HG03439 (cell line): Measurements from ENCODE around the gene KCNQ1.

Experiments used
- ATAC-seq: cut with Tn5 transposase; IDR thresholded peaks from one replicate; pipeline ENCODE4 v1.9.1; 2021; ENCODE audit warnings: mild to moderate bottlenecking, moderate library complexity; ENCODE audit not compliant: unreplicated experiment

KCNQ1 gene

DNA sequence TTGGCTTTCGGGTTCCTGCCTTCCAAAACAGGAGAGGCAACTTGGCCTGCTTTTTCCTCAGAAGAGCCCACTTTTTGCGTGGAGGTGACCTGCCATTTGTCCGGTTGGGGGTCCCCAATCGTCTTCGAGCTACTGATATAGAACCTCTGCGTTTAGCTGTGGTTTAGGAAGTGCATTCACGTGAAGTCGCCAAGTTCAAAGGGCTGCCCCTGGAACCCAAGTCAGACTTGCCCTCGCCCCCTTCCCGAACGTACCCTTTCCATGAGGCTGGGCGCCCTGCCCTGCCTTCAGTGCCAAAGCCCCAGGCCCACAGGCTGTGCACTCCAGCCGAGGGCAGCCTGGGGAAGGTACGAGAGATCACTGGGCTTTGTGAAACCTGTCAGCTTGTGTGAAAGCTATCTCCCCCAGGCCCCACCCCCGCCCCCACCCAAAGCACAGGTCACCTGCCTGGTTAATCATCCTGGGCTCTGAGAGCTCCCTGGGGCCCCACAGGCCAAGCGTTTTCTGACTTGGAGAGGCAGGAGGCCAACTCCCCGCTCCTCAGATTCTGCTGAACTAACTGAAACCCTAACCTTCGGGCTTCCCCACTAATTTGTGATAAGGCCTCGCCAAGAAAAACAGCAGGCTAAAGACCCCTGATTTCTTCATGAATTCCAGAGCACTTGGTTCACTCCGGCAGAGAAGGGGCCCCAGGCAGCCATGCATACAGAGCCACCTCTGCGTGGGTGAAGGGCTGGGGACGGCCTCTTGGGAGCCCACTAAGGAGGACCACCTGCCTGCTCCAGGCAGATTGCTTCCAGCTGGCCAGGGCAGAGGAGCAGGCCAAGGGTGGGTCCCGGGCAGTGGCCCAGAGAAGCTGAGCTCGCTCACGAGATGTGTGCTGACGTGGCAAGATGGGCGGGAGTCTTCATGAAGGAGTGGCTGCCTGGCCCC, 280.8 kb downstream of the KCNQ1 start:
- ATAC-seq, result no peak

DNA sequence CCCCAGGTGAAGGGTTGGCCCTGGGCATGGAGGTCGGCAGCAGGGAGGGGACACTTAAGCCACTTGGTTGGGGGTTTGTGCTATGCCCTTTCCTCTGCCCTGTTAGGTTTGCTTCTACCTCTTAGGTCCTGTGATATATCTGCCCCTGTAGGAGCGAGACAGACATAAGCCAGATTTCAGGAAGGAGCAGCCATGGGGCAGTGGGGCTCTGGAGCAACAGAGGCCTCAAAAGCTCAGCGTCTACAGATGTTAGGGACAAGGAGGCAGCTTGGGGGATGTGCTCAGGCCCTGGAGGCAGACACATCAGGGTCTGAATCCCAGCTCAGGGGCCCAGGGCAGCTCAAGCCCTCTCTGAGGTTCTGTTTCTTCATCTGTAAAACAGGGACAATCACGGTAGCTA, 282.2 kb downstream of the KCNQ1 start:
- no peak for ATAC-seq

DNA sequence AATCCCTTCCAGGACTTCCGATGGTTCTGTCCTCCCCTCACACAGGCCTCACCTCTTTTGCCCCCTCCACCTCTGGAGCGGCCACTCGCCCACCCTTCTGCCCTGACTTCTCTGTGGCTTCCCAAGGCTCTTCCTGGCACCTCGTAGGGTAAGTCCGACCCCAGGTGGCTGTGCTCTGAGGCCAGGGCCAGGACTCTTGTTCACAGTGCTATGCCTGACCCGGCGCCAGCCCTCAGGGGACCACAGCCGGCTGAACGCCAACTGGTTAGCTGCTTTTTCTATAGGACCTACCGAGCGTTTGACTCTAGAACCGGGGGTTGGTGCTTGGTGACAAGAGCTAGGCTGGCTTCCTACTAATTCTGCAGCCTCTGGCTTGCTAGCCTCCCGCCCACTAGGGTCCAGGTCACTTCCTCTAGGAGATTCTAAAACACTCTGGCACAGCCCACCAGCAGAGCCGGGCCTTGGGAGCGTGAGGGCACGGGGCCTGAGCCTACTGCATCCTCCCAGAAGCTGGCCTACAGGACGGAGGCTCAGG, 283.4 kb downstream of the KCNQ1 start:
- ATAC-seq, result no peak

DNA sequence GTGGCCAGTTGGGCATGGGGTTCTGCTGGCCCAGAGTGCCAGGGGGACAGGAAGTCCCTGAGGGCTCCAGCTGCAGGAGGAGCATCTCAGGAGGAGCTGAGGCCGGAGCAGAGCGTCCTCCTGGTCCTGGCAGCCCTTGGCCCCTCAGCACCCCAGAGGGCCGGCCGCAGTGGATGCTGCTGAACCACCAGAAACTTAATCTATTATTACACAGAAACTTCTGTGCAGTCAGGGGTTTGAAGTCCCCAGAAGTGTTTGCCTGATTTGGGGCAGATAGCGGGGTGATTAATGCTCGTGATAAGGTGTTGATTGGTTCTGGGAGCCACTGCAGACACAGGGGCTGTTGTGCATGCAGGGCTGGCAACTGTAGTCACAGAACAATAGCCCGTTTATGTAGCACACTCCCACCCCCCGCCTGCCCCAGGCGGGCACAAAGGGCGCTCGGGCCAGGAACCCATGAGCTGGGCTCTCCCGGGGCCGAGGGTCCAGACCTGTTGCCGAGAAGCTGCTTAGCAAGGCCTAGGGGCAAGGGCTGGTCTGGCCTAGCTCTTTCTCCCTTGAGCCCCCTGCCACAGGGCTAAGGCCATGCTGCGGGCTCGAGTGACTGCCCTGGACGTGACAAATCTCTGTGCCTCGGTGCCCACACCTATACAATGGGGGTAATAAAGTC, 284.0 kb downstream of the KCNQ1 start:
- ATAC-seq, result no peak

DNA sequence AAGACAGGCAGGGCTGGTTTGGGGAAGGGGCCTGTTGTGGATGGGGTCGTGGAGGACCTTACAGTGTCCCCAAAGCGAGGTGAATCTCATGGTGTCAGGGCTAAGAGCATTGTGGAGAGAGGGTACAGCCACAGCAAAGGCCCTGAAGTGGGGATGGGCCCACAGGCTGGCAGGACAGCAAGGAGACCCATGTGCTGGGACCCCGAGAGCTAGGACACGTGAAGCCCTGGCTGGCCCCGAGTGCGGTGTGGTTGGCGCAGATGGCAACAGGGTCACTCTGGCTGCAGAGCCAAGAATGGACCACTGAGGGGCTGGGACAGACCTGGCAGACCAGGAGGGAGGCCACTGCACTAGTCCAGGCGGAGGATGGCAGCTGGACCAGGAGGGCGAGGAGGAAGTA, 285.0 kb downstream of the KCNQ1 start:
- ATAC-seq, result no peak

DNA sequence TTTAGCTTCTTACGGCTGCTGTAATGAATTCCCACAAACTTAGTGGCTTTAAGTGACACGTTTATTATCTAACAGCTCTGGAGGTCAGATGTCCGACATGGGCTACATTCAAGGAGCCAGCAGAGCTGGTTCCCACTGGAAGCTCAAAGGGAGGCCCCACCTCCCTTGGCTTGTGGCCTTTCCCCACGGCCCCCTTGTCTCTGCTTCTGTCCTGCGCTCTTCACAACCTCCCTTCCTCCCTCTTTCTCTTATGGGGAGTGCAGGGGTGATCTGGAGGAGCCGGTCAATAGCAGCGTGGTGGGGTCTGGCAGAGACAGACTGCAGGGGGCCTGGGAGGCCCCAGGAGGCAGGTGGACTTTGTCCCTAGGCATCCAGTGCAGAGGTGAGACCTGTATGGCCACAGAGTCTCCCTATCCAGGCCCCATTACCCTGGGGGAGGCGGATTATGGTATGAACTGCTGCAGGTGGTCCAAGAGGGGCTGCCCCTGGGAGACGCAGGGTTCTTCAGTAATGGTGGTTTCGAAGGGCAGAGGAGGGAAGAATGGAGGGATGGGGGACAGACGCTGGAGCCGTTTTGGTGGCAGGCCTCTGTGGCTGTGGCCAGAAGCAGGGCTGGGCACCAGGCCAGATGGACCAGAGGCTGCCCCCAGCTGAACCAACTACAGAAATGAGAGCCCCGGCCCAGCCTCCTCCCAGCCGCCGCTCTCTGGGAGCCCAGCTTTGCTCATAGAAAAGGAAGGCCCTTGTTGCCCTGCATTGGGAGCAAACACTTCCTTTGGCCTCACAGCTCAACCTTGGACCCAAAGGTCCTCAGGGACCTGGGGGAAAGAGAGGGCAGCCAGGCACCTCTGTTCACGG, 285.7 kb downstream of the KCNQ1 start:
- no peak for ATAC-seq

DNA sequence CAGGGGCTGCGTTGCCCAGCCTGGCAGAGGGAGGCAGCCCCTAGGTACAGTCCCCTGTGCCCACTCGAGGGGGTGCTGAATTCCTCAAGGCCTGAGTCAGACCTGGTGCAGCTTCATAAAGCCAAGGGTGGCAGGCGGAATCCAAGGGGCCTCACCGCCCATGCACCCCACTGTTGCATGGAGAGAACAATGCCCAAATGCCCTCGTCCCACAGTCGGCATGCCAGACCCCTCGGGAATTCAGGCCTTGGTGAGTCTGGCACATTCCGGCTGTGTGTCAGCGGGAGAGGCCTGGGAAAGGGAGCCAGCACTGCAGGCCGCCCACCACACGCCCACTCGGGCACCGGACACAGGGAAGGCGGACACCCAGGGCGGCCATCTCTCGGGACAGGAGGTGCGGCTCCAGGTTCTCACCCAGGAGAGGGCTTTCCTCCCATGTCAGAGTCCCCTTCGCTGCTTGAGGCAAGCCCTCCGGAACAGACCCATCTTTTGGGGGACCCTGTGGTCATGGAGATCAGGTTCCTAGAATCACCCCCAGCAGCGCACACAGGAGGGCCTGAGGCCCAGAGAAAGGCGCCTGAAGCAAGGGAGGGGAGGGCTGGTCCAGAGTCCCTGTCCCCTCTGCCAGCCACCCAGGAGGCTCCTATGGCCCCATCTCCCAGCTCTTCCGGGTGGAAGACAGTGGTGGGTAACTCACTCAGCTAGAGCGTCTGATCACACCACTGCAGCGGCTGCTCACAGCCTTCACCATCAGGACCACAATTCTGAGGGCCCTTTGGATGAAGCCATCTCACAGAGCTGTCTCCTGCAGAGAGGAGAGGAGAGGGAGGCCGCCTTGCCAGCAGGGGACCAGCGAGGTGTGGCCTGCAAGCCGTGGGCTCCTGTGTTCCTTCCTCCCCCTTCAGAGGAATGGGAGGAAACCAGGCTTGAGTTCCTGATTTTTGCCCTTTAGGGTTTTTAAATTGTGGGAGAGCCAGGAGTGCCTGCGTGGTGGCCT, 286.6 kb downstream of the KCNQ1 start:
- no peak for ATAC-seq

DNA sequence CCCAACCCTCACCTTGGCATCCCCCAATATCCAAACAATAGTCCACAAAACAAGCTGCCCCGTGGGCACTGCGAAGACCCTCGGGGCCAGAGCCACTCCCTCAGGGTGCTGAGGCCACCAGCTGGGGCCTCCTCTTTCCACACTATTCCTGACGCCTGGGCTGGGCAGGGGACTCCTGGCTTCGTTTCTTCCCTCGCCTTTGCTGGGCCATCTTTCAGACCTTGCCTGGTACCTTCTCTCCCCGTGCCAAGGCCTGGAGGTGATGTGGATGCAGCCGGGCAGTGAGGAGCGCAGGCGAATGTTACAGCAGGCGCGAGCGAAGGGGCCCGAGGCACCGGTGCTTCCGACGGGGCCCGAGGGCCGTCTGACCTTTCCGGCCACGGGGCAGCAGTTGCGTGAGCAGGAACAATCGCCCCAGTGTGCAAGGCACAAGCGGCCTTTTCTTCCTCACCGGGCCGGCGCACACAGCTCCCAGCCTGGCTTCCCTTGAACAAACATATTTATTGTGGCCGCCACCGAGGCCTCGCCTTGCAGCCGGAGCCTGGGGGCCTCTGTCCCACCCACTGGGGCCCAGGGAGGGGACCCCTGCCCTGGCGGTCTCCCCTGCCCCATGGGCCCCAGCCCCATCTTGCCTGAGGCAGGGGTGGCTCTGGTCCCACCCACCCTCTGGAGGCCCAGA, 287.6 kb downstream of the KCNQ1 start:
- no peak for ATAC-seq

DNA sequence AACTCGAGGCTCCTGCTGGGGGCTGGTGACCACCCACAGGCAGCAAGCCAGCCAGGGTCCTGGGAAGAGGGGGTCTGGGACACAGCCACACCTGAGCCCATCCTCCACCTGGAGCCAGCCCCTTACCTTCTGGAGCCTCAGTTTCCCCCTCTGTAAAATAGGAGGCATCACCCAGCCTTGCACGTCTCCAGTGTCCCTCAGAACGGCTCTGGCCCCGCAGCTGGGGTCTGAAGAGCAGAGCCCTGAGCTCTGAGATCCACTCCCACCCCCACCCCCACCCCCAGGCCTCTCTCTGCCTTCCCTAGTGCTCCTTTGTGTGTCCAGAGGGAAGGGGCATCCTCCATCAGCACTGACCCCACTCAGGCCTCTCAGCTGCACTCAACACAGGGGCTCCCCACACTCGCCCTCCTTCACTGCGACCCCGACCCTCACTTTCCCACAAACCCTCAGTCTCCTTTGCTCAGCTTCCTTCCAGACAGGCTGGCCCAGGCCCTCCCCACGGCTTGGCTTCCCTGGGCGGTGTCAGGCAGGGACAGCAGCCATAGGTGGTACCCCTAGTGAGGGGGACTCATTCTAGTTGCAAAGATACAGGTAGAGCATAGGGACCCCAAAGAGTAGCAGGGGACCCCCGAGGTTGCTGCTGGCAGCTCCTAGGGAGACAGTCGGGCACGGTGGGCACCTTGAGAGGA, 288.3 kb downstream of the KCNQ1 start:
- ATAC-seq, result no peak

DNA sequence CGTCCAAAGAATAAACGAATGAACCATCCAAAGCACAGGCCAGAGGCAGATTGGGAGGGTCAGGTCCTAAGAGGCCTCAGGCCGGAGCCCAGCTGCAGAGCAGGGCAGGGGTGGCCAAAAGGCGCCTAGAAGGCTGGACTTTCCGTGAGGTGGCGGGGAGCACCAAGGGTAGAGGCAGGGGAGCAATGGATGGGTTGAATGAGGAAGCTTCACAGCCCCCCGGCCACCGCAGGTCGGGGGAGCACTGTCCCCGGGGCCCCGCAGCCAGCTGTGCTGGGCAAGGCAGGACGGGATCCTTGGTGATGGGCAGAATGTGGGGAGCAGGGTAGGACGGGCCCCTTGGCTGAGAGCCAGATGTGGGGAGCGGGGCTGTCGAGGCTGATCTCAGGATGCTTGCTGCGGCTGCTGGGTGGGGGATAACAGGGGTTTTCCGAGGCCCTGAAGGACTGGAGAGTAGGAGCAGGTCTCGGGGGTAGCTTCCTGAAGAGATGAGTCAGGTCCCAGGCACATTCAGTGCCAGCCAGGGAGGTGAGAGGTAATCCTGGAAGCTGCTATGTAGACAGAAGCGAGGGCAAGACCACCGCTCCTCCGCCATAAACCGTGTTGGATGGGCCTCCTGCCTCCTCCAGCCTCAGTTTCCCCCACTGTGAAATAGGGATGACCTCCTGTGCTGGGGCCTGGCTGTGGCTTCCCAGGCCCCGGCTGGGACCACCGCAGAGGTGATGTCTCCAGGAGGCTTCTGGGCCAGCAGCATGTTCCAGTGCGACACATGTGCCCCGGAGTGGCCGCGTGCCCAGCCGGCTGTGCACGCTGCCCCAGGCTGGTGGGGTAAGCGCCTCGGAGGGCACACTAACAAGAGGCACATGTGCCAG, 289.6 kb downstream of the KCNQ1 start:
- no peak for ATAC-seq

DNA sequence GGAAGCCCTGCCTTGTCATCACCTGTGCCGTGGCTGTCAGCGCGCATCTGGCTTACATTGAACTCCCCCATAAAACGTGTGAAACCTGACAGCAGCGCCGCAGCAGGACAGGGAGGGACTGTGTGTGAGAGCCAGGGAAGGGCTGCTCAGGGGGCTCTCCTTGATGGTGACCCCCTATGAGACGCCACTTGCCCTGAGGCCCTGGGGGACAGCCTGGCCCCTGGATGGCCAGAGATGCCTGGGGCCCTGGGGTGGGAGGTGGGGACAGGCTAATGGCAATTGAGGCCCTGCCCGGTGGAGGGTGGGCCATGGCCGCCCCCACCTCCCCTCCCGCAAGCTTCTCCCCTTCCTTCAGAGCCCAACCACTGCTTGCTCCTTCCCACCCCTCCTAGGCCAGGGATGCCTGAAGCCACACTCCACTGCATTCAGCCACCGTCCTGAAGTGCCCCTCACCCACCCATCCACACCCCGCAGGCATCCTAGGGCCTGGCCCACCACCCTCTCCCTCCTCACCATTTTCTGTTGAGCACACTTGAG, 290.3 kb downstream of the KCNQ1 start:
- ATAC-seq, result no peak

DNA sequence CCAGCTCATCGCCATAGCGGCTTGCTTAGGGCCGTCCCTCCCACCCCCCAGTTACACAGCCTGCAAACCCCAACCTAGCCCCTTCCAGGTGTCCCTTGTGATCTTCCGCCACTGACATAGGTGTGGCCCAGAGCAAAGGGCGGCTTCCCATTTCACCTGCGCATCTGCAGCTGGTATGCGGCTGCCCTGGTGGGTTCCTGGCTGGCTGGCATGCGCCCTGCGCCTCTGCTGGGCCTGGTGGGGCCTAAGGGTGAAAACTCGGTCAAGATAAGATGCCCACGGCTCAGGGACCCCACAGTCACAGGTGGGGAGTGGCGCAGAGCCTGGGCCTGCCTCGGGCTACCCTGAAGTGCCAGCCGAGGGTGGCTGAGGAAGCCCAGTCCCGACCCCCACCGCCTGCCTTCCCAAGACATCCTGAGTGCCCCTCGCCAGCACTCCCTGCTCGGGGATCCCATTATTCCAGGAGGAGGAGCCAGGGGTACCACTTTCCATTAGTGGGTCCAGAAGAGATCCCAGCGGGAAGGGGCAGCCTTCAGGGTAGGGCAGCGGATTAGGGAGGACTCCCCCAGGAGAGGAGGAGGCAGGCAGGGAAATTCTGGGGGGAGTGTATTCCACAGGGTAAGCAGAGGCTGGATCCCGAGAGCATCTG, 291.9 kb downstream of the KCNQ1 start:
- ATAC-seq, result no peak

DNA sequence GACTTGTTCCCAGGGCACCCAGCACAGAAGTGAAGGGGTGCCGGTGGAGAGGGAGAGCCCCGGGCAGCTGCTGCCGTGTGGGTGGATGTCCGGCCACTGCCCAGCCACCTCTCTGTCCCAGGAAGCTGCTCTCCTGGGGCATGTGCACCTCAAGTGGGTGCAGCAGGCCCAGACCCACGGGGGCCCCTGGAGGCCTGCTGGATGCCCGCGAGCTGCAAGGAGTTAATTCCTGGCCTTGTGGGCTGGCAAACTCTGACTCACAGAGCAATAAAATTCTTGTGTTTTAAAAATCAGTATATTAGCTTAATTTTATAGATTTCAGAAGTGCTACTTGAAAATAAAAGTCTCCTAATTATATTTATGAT, 292.4 kb downstream of the KCNQ1 start:
- ATAC-seq, result no peak

DNA sequence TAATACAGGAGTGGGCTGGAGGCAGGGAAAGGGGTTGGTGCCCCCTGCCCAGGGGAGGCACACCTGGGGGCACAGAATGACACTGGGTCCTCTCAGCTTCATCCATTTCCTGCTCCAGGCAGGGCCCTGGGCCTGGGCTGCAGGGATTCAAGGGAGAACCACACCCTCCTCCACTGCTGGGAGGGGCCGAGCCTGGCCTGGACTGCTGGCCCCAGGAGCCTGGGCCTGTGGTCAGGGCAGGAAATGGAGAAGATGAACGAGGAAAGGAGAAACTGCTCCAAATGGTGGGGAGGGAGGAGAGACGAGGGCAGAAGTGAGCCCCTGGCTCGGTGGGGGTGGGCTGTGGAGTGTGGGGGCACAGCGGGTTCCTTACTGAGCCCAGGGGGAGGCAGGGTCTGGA, 293.1 kb downstream of the KCNQ1 start:
- ATAC-seq, result no peak

DNA sequence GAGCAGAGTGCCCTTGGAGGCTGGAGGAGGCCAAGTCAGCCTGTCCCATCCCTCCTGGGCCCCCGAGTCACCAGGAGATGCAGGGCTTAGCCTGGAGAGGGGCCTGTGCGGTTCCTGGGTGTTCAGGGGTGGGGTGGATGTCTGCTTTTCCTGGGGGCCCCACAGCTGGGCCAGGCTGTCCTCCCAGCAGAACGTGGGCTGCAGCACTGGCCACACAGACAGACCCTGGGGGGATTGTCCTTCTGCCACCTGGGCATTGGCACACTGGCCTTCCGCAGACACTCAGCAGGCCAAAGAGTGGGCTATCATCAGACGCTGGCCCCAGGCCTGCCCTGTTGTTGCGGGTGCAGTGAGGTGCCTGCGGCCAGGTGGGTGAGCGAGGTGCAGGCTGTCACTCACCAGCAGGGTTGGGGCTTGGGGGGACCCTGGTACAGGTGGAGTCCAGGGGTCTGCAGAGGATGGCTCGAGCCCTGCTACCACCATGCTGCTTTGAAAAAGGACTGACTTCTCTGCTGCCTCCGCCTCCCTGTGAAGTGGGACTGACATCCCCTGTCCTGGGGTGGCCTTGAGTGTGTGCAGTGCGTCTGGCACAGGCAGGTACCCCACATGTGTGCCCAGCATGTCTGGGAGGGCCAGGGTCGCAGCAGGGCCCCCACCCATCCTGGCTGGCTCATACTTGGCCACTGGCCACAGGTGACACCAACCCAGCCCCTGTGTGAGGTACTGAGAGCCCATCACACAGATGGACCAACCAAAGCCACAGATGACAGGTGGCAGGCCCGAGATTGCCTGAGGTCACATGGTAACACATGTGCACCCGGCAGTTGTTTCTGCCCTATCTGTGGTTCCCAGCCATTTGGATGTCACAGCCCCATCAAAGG, 294.0 kb downstream of the KCNQ1 start:
- no peak for ATAC-seq
